ENCODE data around the gene INAFM2. TPM values are rescaled to one million over a fixed set of nuclear protein-coding genes. Genes with fewer than 3 reads are reported as not detected.

The INAFM2 gene
- total RNA-seq, 1 donor from 2014 or later = 18.2 TPM

- no peak overlapping the region for H3K4me3 ChIP-seq
- Mint-ChIP-seq H3K27ac (no peak overlapping the region), H3K4me3 (no peak overlapping the region), H3K4me1 (peaks cover 3% of the 10 kb centered on the region), H3K36me3 (no peaks in the 10 kb centered on the region), H3K27me3 (ENCODE audit: insufficient read depth, low read depth) (peaks cover 45% of the 10 kb centered on the region), H3K9me3 (no peaks in the 10 kb centered on the region)
- no peak for TF ChIP-seq EZH2phosphoT487 (IDR thresholded peaks at IDR 0.05)
- TF ChIP-seq CTCF (IDR thresholded peaks at IDR 0.05) = no peak
- TF ChIP-seq EZH2 (IDR thresholded peaks at IDR 0.05) = no peak
- no peak for DNase-seq (ENCODE audit: low spot score)
- peaks cover 4% of the 10 kb centered on the region for H4K20me1 ChIP-seq (ENCODE audit: low read depth)
- H3K27me3 ChIP-seq = peaks cover 75% of the 10 kb centered on the region
- H3K4me2 ChIP-seq = no peak overlapping the region
- H3F3A ChIP-seq (ENCODE audit: low read depth) = peaks cover 1% of the 10 kb centered on the region
- H3K9ac ChIP-seq = no peak overlapping the region
- H3K79me2 ChIP-seq (ENCODE audit: low read depth) = no peaks in the 10 kb centered on the region
- no peaks in the 10 kb centered on the region for H3K4me1 ChIP-seq
- no peak overlapping the region for H2AFZ ChIP-seq (replicated peaks)
- no peaks in the 10 kb centered on the region for H3K9me3 ChIP-seq (ENCODE audit: low read depth)
- no peak overlapping the region for H3K27ac ChIP-seq
- no peaks in the 10 kb centered on the region for H3K36me3 ChIP-seq
These were observed 40.8 kb downstream of the INAFM2 start for GRCh38 chr15:40364251-40364650.

GRCh38 chr15:40365016-40365415, 41.5 kb downstream of the INAFM2 start:
- Mint-ChIP-seq H3K4me1 (peaks cover 4% of the 10 kb centered on the region), H3K9me3 (no peaks in the 10 kb centered on the region), H3K36me3 (no peaks in the 10 kb centered on the region), H3K27ac (no peak overlapping the region), H3K27me3 (ENCODE audit: insufficient read depth, low read depth) (peaks cover 37% of the 10 kb centered on the region), H3K4me3 (no peak overlapping the region)
- H3K27me3 ChIP-seq = peaks cover 75% of the 10 kb centered on the region
- no peaks in the 10 kb centered on the region for H3K9me3 ChIP-seq (ENCODE audit: low read depth)
- H3K36me3 ChIP-seq = no peaks in the 10 kb centered on the region
- no peak for DNase-seq (ENCODE audit: low spot score)
- no peak overlapping the region for H3K4me3 ChIP-seq
- H3K4me2 ChIP-seq = no peak overlapping the region
- no peak overlapping the region for H2AFZ ChIP-seq (replicated peaks)
- no peaks in the 10 kb centered on the region for H3K4me1 ChIP-seq
- no peak overlapping the region for H3K9ac ChIP-seq
- H3F3A ChIP-seq (ENCODE audit: low read depth) = no peaks in the 10 kb centered on the region
- H4K20me1 ChIP-seq (ENCODE audit: low read depth) = no peaks in the 10 kb centered on the region
- no peaks in the 10 kb centered on the region for H3K79me2 ChIP-seq (ENCODE audit: low read depth)
- H3K27ac ChIP-seq = no peak overlapping the region
- TF ChIP-seq EZH2 (IDR thresholded peaks at IDR 0.05) (no peak), CTCF (IDR thresholded peaks at IDR 0.05) (no peak), EZH2phosphoT487 (IDR thresholded peaks at IDR 0.05) (no peak)

- Histone ChIP-seq H3K79me2 (ENCODE audit: low read depth) (no peaks in the 10 kb centered on the region), H3K9ac (no peak overlapping the region), H3K9me3 (ENCODE audit: low read depth) (no peaks in the 10 kb centered on the region), H3K4me2 (no peak overlapping the region), H3K36me3 (no peaks in the 10 kb centered on the region), H3K27ac (no peak overlapping the region), H3K27me3 (peaks cover 75% of the 10 kb centered on the region), H3K4me1 (no peaks in the 10 kb centered on the region), H4K20me1 (ENCODE audit: low read depth) (no peaks in the 10 kb centered on the region), H2AFZ (replicated peaks) (no peak overlapping the region), H3F3A (ENCODE audit: low read depth) (no peaks in the 10 kb centered on the region), H3K4me3 (no peak overlapping the region)
- H3K9me3 Mint-ChIP-seq = no peaks in the 10 kb centered on the region
- H3K36me3 Mint-ChIP-seq = no peaks in the 10 kb centered on the region
- no peak for DNase-seq (ENCODE audit: low spot score)
- no peak for TF ChIP-seq EZH2 (IDR thresholded peaks at IDR 0.05)
- TF ChIP-seq CTCF (IDR thresholded peaks at IDR 0.05) = no peak
- TF ChIP-seq EZH2phosphoT487 (IDR thresholded peaks at IDR 0.05) = no peak
- no peak overlapping the region for H3K4me3 Mint-ChIP-seq
- peaks cover 4% of the 10 kb centered on the region for H3K4me1 Mint-ChIP-seq
- no peak overlapping the region for H3K27ac Mint-ChIP-seq
- H3K27me3 Mint-ChIP-seq (ENCODE audit: insufficient read depth, low read depth) = peaks cover 35% of the 10 kb centered on the region
These were observed 42.3 kb downstream of the INAFM2 start for GRCh38 chr15:40365624-40366456.
